ENCODE results near the gene MTHFD2L. TPM values are rescaled to one million over a fixed set of nuclear protein-coding genes. Genes with fewer than 3 reads are reported as not detected.

MTHFD2L gene
- total RNA-seq, 1 donor from 2014 or later, result 13.6 TPM

GRCh38 chr4:74324262-74324661 lies 166.3 kb downstream of the MTHFD2L start:
- H3K36me3 Mint-ChIP-seq (ENCODE audit: low read depth, unreplicated experiment), result no peaks in the 10 kb centered on the region
- no peaks in the 10 kb centered on the region for H3K9me3 Mint-ChIP-seq (ENCODE audit: unreplicated experiment)
- no peak for DNase-seq (ENCODE audit: low spot score)
- H3K27ac Mint-ChIP-seq (ENCODE audit: unreplicated experiment), result no peak overlapping the region
- no peak for TF ChIP-seq CTCF (IDR thresholded peaks at IDR 0.05; ENCODE audit: unreplicated experiment)
- no peaks in the 10 kb centered on the region for H3K27me3 Mint-ChIP-seq (ENCODE audit: unreplicated experiment)
- no peak overlapping the region for H3K4me3 Mint-ChIP-seq (ENCODE audit: unreplicated experiment)
- no peaks in the 10 kb centered on the region for H3K4me1 Mint-ChIP-seq (ENCODE audit: unreplicated experiment)

- no peak for TF ChIP-seq CTCF (IDR thresholded peaks at IDR 0.05; ENCODE audit: unreplicated experiment)
- H3K4me1 Mint-ChIP-seq (ENCODE audit: unreplicated experiment), result no peaks in the 10 kb centered on the region
- DNase-seq (ENCODE audit: low spot score), result no peak
- H3K27ac Mint-ChIP-seq (ENCODE audit: unreplicated experiment), result no peak overlapping the region
- no peaks in the 10 kb centered on the region for H3K9me3 Mint-ChIP-seq (ENCODE audit: unreplicated experiment)
- H3K36me3 Mint-ChIP-seq (ENCODE audit: low read depth, unreplicated experiment), result no peaks in the 10 kb centered on the region
- H3K27me3 Mint-ChIP-seq (ENCODE audit: unreplicated experiment), result no peaks in the 10 kb centered on the region
- no peak overlapping the region for H3K4me3 Mint-ChIP-seq (ENCODE audit: unreplicated experiment)
These were observed 168.0 kb downstream of the MTHFD2L start for GRCh38 chr4:74325886-74326285.

- no peak for DNase-seq (ENCODE audit: low spot score)
- H3K36me3 Mint-ChIP-seq (ENCODE audit: low read depth, unreplicated experiment), result no peaks in the 10 kb centered on the region
- no peaks in the 10 kb centered on the region for H3K9me3 Mint-ChIP-seq (ENCODE audit: unreplicated experiment)
- no peak overlapping the region for H3K4me3 Mint-ChIP-seq (ENCODE audit: unreplicated experiment)
- H3K4me1 Mint-ChIP-seq (ENCODE audit: unreplicated experiment), result no peaks in the 10 kb centered on the region
- no peaks in the 10 kb centered on the region for H3K27me3 Mint-ChIP-seq (ENCODE audit: unreplicated experiment)
- no peak overlapping the region for H3K27ac Mint-ChIP-seq (ENCODE audit: unreplicated experiment)
- TF ChIP-seq CTCF (IDR thresholded peaks at IDR 0.05; ENCODE audit: unreplicated experiment), result no peak
These were observed 169.8 kb downstream of the MTHFD2L start for GRCh38 chr4:74327762-74328161.

GRCh38 chr4:74328501-74328900 lies 170.6 kb downstream of the MTHFD2L start:
- H3K4me3 Mint-ChIP-seq (ENCODE audit: unreplicated experiment), result no peak overlapping the region
- no peaks in the 10 kb centered on the region for H3K36me3 Mint-ChIP-seq (ENCODE audit: low read depth, unreplicated experiment)
- no peaks in the 10 kb centered on the region for H3K27me3 Mint-ChIP-seq (ENCODE audit: unreplicated experiment)
- no peaks in the 10 kb centered on the region for H3K4me1 Mint-ChIP-seq (ENCODE audit: unreplicated experiment)
- H3K27ac Mint-ChIP-seq (ENCODE audit: unreplicated experiment), result no peak overlapping the region
- TF ChIP-seq CTCF (IDR thresholded peaks at IDR 0.05; ENCODE audit: unreplicated experiment), result no peak
- DNase-seq (ENCODE audit: low spot score), result no peak
- no peaks in the 10 kb centered on the region for H3K9me3 Mint-ChIP-seq (ENCODE audit: unreplicated experiment)

GRCh38 chr4:74329307-74329706 lies 171.4 kb downstream of the MTHFD2L start:
- no peak for DNase-seq (ENCODE audit: low spot score)
- Mint-ChIP-seq H3K27ac (ENCODE audit: unreplicated experiment) (no peak overlapping the region), H3K4me1 (ENCODE audit: unreplicated experiment) (no peaks in the 10 kb centered on the region), H3K9me3 (ENCODE audit: unreplicated experiment) (no peaks in the 10 kb centered on the region), H3K4me3 (ENCODE audit: unreplicated experiment) (no peak overlapping the region), H3K36me3 (ENCODE audit: low read depth, unreplicated experiment) (peaks cover 4% of the 10 kb centered on the region), H3K27me3 (ENCODE audit: unreplicated experiment) (no peaks in the 10 kb centered on the region)
- TF ChIP-seq CTCF (IDR thresholded peaks at IDR 0.05; ENCODE audit: unreplicated experiment), result no peak

All from endothelial cell (in vitro differentiated cells).